Body of pancreas (tissue), 4 donors: Measurements from ENCODE around the gene GCM1.

Source experiments
- POLR2A ChIP-seq, 3 donors: fragments of 450-650 bp; IDR thresholded peaks; one replicate each; pipeline ENCODE4 v1.6.1; 2016; ENCODE audit warnings: antibody characterized with exemption in 3 of 3, mild to moderate bottlenecking in 2 of 3
- TF ChIP-seq, protein P1 (sequence below), 7 experiments: fragments of 450-650 bp in 4 of 7; fragments of 200-600 bp in 3 of 7; sonication (generic) in 3 of 7; IDR thresholded peaks; one replicate each; pipeline ENCODE4 v1.5.1; 2016 to 2019; ENCODE audit warnings: antibody characterized with exemption in 7 of 7

DNA sequence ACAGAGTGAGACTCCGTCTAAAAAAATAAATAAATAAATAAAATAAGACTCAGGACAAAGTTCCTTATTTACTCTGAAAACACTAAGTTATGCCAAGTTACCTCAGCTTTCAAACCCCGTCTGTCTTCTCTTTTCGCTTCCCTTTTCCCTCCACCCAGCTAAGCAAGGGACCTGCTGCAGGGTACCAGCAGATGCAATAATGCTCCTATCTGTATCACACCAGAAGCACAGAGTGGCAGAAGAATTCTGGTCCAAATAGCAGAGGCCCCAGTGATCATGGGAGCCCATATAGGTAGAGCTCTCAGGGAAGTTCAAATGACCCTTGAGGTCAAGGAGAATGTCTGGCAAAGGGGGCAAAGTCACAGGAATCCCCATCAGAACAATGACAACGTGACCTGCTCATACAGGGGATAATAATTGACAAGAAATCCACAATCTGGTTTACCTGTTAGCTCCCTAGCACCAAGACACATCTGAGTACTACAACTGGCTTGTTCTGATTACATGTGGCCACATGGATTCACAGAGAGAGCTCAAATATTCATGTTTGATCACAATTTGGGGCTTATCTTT is 8.7 kb downstream of the GCM1 start:
- TF ChIP-seq POLR2A (IDR thresholded peaks at IDR 0.05) = no peak
- TF ChIP-seq, protein P1, sequence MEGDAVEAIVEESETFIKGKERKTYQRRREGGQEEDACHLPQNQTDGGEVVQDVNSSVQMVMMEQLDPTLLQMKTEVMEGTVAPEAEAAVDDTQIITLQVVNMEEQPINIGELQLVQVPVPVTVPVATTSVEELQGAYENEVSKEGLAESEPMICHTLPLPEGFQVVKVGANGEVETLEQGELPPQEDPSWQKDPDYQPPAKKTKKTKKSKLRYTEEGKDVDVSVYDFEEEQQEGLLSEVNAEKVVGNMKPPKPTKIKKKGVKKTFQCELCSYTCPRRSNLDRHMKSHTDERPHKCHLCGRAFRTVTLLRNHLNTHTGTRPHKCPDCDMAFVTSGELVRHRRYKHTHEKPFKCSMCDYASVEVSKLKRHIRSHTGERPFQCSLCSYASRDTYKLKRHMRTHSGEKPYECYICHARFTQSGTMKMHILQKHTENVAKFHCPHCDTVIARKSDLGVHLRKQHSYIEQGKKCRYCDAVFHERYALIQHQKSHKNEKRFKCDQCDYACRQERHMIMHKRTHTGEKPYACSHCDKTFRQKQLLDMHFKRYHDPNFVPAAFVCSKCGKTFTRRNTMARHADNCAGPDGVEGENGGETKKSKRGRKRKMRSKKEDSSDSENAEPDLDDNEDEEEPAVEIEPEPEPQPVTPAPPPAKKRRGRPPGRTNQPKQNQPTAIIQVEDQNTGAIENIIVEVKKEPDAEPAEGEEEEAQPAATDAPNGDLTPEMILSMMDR (IDR thresholded peaks at IDR 0.05) = no peak
